AG08396 (cell line): Measurements from ENCODE around the gene CPD.
"Not testable (repeated sequence)": the region's sequence is repeated elsewhere in the genome, so short reads cannot be mapped to it uniquely, and the experiment has no call there.

Experiments
- DNase-seq: peaks from one replicate; pipeline ENCODE4 v3.0.0; 2012; ENCODE audit warnings: low spot score, mixed read lengths

Gene CPD

DNA sequence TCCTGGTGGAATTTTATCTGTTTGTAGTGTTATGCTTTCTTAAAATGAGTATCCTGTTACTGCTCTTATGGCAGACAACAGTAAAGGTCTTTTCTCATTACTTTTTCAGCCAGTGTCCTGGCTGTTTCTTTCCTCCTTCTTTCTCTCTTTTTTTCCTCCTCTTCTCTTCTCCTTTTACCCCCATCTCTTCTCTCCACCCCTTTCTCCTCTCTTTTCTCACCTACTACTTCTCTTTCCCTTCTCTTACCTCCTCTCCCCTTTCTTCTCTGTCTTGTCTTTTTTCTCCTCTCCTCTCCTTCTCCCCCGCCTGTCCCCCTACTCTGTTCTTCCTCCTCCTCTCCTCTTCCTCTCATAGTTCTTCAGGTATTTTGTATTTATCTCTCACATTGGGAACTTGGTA lies 48.9 kb downstream of the CPD start:
- no peak for DNase-seq

GRCh38 chr17:30429155-30429554 lies 50.4 kb downstream of the CPD start:
- peak; percentile 33 for DNase-seq

GRCh38 chr17:30433514-30433913 lies 54.8 kb downstream of the CPD start:
- DNase-seq = peak; percentile 56

- DNase-seq = no peak
These were observed 58.0 kb downstream of the CPD start for GRCh38 chr17:30436729-30437128.

- no peak for DNase-seq
These were observed 65.0 kb downstream of the CPD start for GRCh38 chr17:30443721-30444120.

GRCh38 chr17:30446640-30447039 lies 67.9 kb downstream of the CPD start:
- not testable (repeated sequence) for DNase-seq

DNA sequence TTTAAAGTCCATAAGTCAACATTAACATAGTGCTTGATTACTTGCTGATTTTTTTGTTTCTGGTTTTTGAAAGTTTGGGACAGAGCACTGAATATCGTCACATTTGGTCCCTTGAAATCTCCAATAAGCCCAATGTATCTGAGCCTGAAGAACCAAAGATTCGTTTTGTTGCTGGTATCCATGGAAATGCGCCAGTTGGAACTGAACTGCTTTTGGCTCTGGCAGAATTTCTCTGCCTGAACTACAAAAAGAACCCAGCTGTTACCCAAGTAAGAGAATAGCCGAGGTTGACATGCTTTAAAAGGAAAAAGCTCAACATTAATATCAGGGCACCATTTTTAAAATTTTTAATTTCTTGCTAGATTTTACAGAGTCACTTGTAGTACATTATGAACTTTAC lies 70.8 kb downstream of the CPD start:
- peak; percentile 5 for DNase-seq

DNA sequence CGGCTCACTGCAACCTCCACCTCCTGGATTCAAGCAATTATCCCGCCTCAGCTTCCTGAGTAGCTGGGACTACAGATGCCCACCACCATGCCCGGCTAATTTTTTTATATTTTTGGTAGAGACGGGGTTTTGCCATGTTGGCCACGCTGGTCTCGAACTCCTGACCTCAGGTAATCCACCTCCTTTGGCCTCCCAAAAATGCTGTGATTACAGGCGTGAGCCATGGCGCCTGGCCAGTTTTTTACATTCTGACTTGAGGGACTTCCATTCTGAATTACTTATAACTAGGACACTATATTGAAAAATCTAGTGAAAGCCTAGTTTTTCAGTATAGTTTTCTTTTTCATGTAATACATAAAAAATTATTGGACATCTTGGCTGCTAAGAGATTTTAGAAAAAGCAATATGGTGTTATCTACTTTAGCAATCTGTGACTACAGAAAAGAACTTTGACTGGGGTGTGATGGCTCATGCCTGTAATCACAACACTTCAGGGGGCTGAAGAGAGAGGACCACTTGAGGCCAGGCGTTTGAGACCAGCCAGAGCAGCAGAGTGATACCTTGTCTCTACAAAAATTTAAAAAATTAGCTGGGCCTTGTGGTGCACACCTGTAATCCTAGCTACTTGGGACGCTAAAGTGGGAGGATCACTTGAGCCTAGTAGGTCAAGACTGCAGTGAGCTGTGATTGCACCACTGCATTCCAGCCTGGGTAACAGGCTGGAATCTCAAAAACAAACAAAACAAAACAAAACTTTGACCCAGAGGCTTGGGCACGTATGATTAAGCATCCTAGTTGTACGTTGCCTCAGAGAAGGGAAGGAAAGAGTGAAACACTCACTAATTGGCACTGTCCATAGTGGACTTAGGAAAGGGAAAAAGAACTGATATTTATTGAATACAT lies 71.6 kb downstream of the CPD start:
- peak; percentile 43 for DNase-seq

GRCh38 chr17:30454635-30455034 lies 75.9 kb downstream of the CPD start:
- DNase-seq = no peak

- DNase-seq = no peak
These were observed 79.6 kb downstream of the CPD start for GRCh38 chr17:30458371-30458770.

DNA sequence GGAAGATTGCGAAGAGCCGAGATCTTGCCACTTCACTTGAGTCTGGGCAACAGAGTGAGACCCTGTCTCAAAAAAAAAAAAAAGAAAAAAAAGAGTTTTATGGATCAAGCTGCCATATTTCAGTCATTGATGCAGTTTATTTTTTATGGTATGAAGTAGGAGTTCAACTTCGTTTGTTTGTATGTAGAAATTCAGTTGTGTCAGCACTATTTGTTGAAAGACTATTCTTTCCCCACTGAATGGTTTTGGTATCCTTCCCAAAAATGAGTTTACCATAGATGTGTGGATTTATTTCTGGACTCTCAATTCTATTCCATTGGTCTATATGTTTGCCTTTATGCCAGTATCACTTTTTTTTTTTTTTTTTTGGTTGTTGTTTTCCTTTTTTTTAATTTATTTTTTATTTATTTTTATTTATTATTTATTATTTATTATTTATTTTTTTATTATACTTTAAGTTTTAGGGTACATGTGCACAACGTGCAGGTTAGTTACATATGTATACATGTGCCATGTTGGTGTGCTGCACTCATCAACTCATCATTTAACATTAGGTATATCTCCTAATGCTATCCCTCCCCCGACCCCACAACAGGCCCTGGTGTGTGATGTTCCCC lies 80.2 kb downstream of the CPD start:
- not testable (repeated sequence) for DNase-seq

- DNase-seq = no peak
These were observed 89.7 kb downstream of the CPD start for GRCh38 chr17:30468465-30468864.

- no peak for DNase-seq
These were observed 93.6 kb downstream of the CPD start for GRCh38 chr17:30472238-30472890.

GRCh38 chr17:30475206-30475605 lies 96.5 kb downstream of the CPD start:
- DNase-seq = no peak

- no peak for DNase-seq
These were observed 98.0 kb downstream of the CPD start for GRCh38 chr17:30476726-30477082.

DNA sequence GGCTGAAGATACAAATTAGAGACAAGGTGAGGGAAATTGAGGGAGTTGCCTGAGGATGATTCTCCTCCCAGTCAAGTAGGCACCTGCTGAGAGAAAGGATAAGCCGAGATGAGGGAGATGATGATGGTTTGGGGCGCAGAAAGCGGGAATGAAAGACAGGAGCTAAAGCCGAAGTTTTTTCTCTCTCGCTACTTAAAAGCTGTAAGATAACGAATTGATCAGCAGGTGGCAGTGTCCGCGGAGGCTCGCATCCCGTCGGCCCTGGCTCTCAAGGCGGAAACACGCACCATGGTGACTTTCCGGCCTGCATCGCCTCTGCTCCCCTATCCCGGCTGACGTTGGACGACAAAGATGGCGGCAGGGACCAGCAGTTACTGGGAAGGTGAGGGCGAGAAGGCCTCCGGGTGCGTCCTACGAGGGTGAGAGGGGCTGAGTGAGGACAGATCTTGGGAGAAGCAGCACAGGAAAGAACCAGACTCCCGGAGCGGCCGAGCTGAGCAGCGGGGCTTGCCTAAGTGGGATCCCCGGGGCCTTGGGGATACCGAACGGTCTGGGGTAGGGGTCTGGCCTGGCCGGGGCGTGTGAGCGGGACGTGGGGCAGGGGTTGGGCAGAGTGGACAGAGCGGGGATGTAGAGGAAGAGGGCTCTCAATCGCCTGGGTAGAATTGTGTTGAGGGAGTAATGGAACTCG lies 98.5 kb downstream of the CPD start, which contains the start of gene GOSR1:
TSS of gene GOSR1 (plus strand) at position 326 of the 691 bp plus-strand sequence. CDS start at position 352, 26 bp downstream.
- peak; percentile 92 for DNase-seq

GRCh38 chr17:30477774-30478115 lies 99.0 kb downstream of the CPD start:
- DNase-seq = no peak

- no peak for DNase-seq
These were observed 103.8 kb downstream of the CPD start for GRCh38 chr17:30482555-30482954.

DNA sequence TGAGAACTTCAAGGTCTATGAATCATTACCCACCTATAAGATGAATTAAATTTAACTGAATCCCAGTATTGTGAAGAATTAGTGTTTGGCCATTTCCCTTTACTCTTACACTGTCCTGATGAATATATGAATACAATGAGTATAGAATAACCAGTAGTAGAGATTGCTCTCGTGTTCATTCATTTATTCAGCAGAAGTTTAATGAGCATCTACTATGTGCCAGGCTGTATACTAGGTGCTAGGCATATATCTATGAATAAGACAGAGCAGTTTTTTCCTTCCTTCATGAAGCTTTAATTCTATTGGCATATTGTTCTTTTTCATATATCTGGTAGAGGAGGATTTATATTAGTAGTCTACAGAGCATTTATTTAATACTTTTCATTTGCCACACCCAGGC lies 104.4 kb downstream of the CPD start:
- no peak for DNase-seq

DNA sequence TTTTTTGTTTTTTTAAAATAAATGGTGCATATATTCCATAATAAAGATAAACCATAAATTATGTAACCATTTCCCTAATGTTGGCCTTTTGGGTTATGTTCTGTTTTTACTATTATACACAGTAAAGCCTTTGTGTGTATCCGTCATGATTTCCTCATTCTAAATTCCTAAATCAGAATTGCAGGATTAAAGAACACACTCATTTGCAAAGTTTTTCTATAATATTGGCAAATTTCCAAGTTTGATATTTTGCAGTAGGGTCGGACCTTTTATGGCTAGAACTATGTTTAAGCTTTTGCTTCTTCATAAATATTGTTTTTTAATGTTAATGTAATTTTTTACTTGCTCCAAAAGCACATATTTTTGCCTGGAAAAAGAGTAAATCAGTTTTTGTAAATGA lies 115.1 kb downstream of the CPD start:
- DNase-seq = no peak

DNA sequence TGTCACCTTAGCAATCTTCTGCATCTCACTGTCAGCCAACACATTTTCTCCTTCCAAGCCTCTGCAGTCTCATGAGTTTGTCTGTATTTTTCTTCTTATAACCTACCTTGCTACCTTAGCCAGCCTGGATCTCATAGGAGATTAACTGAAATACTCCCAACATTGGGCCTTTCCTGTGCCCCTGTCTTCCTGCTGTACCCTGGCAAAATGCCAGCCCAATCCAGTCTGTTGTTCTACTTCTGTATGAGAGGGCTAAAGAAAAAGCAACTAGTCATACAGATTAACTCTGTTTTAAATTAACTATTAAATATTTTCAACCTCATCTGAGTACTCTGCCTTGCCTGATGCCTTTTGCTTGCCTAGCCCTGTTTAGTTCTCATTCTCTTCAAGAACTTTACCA lies 116.9 kb downstream of the CPD start:
- DNase-seq = no peak

DNA sequence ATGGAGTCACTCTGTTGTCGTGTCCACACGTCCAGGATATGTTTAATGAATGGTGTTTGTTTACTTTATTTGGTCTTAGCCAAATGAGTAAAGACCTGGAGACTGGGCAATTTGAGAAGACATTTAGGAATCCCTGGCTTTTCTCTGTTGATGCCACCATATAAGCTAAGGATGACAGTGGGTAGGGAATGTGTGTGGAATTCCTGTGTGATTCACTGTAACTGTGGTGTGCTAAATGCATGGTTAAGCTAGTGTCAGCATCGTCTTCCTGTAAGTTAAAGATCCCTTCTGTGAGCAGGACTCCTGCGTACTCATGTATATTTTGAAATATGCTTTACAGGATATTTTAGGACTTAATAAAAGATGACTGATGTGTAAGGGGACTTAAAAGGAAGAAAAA lies 124.8 kb downstream of the CPD start:
- DNase-seq = no peak
